Neural crest cell (in vitro differentiated cells): ENCODE results near the gene P3R3URF. TPM values are rescaled to one million over a fixed set of nuclear protein-coding genes. Genes with fewer than 3 reads are reported as not detected.

Source experiments
- DNase-seq: peaks from one replicate; pipeline ENCODE4 v3.0.0; 2021; ENCODE audit warnings: low read depth, mixed read lengths, low spot score
- H3K27ac Mint-ChIP-seq: one replicate; pipeline ENCODE4 v1.8.0; 2021; ENCODE audit warnings: mild to moderate bottlenecking, mixed read lengths; ENCODE audit not compliant: unreplicated experiment
- H3K27me3 Mint-ChIP-seq: 2 replicates; pipeline ENCODE4 v1.8.0; 2021; ENCODE audit warnings: low read depth, mild to moderate bottlenecking, mixed read lengths
- H3K36me3 Mint-ChIP-seq: 2 replicates; pipeline ENCODE4 v1.8.0; 2021; ENCODE audit warnings: low read depth, mild to moderate bottlenecking, mixed read lengths
- H3K4me1 Mint-ChIP-seq: 2 replicates; pipeline ENCODE4 v1.8.0; 2021; ENCODE audit warnings: mixed read lengths
- H3K4me3 Mint-ChIP-seq: one replicate; pipeline ENCODE4 v1.8.0; 2021; ENCODE audit warnings: mild to moderate bottlenecking, mixed read lengths
- H3K9me3 Mint-ChIP-seq: 2 replicates; pipeline ENCODE4 v1.8.0; 2021; ENCODE audit warnings: mixed read lengths
- CTCF ChIP-seq: fragments of 200-600 bp; sonication (generic); conservative IDR thresholded peaks from 2 replicates; pipeline ENCODE4 v1.5.0; 2021; ENCODE audit warnings: antibody characterized with exemption, mild to moderate bottlenecking
- total RNA-seq: library from RNA; stranded (reverse); gene quantifications from 2 replicates; pipeline ENCODE4 v1.2.1, GENCODE V29; 2021

P3R3URF gene
- total RNA-seq, 1 donor from 2014 or later: not detected

- H3K4me1 Mint-ChIP-seq: peaks cover 48% of the 10 kb centered on the region
- H3K36me3 Mint-ChIP-seq: peaks cover 4% of the 10 kb centered on the region
- no peaks in the 10 kb centered on the region for H3K9me3 Mint-ChIP-seq
- peak overlapping the region; percentile 89 for H3K27ac Mint-ChIP-seq
- TF ChIP-seq CTCF: no peak
- peak overlapping the region; percentile 94 for H3K4me3 Mint-ChIP-seq
- H3K27me3 Mint-ChIP-seq: no peaks in the 10 kb centered on the region
- no peak for DNase-seq
These were observed 45.7 kb downstream of the P3R3URF start for GRCh38 chr1:46130606-46131005.

GRCh38 chr1:46130121-46130520, 46.2 kb downstream of the P3R3URF start:
- no peaks in the 10 kb centered on the region for H3K27me3 Mint-ChIP-seq

GRCh38 chr1:46128344-46128743, 47.9 kb downstream of the P3R3URF start:
- Mint-ChIP-seq H3K27ac (no peak overlapping the region), H3K36me3 (peaks cover 4% of the 10 kb centered on the region), H3K4me3 (peak overlapping the region; percentile 94), H3K9me3 (peaks cover 3% of the 10 kb centered on the region), H3K27me3 (no peaks in the 10 kb centered on the region), H3K4me1 (peaks cover 44% of the 10 kb centered on the region)
- no peak for TF ChIP-seq CTCF
- no peak for DNase-seq

More at GRCh38 chr1:46130121-46130520, 46.2 kb downstream of the P3R3URF start:
- peaks cover 4% of the 10 kb centered on the region for H3K36me3 Mint-ChIP-seq
- TF ChIP-seq CTCF: no peak
- H3K27ac Mint-ChIP-seq: peak overlapping the region; percentile 89
- no peak for DNase-seq
- H3K4me1 Mint-ChIP-seq: peaks cover 52% of the 10 kb centered on the region
- H3K4me3 Mint-ChIP-seq: peak overlapping the region; percentile 94
- H3K9me3 Mint-ChIP-seq: peaks cover 3% of the 10 kb centered on the region

Other genes starting within 250 kb of the P3R3URF start
- 85.3 and 92.2 TPM in 2 replicates for gene PIK3R3, start 43.9 kb downstream of the P3R3URF start, total RNA-seq
- gene TSPAN1, start 1.4 kb downstream of the P3R3URF start, total RNA-seq: not detected in 2 replicates
- 80.4 and 86.7 TPM in 2 replicates for gene POMGNT1, start 21.9 kb upstream of the P3R3URF start, total RNA-seq
- 6.0 and 6.2 TPM in 2 replicates for gene LURAP1, start 26.8 kb upstream of the P3R3URF start, total RNA-seq
- gene RAD54L, start 71.3 kb upstream of the P3R3URF start, total RNA-seq: 54.2 and 55.8 TPM in 2 replicates
- 99.0 and 102 TPM in 2 replicates for gene LRRC41, start 127.1 kb upstream of the P3R3URF start, total RNA-seq
- 325 and 341 TPM in 2 replicates for gene UQCRH, start 127.2 kb upstream of the P3R3URF start, total RNA-seq
- 32.7 and 33.3 TPM in 2 replicates for gene NSUN4, start 164.3 kb upstream of the P3R3URF start, total RNA-seq
- gene FAAH, start 217.8 kb upstream of the P3R3URF start, total RNA-seq: 16.2 and 17.4 TPM in 2 replicates